Activated CD4-positive, alpha-beta T cell treated with anti-CD3 and anti-CD28 coated beads for 4 hours (primary cell): ENCODE measurements around the gene LIG3.
"Not testable (repeated sequence)": the region's sequence is repeated elsewhere in the genome, so short reads cannot be mapped to it uniquely, and the experiment has no call there.

ENCODE experiments used
- DNase-seq, 2 donors: peaks; one replicate each; pipeline ENCODE4 v3.0.0-alpha.2; 2020

The LIG3 gene

DNA sequence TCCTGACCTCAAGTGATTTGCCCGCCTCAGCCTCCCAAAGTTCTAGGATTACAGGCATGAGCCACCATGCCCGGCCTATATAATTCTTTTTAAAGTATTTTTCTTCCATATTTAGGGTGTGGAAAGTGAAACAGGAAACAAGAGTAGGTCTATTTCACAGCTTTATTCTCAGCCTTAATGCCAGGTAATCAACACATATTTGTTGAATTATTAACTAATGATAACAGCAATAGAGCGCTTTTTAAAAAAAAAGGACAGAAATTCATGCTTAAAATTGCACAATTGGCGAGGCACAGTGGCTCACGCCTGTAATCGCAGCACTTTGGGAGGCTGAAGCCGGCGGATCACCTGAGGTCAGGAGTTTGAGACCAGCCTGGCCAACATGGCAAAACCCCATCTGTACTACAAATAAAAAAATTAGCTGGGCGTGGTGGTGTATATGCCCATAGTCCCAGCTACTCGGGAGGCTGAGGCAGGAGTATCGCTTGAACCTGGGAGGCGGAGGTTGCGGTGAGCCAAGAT lies 65.2 kb downstream of the LIG3 start:
- DNase-seq = not testable (repeated sequence)

DNA sequence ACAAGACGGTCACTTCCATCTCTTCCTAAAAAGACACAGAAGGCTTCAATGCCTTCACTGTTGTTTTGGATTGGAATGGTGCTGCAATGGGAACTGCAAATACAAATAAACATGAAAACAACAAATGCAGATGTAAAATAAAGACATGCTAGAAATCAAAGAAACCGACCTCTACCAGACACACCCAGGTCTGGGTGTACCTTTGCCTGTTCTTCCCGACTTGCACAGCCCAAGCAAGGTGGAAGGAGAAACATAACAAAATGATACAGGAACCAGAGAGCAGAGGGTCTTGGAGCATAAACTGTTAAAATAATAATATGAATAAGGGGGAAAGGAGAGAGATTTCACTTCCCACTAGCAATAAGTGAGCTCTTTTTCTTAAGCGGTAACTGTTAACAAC lies 65.9 kb downstream of the LIG3 start:
- DNase-seq = no peak

DNA sequence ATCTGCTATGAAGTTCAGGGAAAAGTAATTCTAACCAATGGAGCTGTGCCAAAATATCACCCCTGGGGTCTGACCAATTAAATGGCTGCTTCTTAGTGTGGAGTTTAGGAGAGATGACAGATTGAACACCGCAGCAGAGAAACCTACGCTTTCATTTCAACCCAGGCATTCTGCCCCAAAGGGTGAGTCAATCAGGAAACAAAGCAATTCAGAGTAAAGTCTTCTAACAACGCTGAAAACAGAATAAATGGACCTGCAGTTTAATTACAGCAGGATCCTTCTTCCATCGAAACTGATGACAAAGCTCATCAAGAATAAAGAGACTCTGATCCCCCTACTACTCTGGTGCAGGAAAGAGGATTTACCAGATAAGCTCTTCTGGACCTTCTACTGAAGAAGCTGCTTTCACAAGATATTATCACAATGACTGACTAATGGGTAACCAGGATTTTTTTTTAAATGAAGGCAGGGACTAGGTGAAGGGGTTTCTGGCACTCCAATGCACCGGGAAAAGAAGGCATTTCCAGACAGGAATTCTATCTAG lies 66.5 kb downstream of the LIG3 start:
- peak; percentile 52 to 66 for DNase-seq

DNA sequence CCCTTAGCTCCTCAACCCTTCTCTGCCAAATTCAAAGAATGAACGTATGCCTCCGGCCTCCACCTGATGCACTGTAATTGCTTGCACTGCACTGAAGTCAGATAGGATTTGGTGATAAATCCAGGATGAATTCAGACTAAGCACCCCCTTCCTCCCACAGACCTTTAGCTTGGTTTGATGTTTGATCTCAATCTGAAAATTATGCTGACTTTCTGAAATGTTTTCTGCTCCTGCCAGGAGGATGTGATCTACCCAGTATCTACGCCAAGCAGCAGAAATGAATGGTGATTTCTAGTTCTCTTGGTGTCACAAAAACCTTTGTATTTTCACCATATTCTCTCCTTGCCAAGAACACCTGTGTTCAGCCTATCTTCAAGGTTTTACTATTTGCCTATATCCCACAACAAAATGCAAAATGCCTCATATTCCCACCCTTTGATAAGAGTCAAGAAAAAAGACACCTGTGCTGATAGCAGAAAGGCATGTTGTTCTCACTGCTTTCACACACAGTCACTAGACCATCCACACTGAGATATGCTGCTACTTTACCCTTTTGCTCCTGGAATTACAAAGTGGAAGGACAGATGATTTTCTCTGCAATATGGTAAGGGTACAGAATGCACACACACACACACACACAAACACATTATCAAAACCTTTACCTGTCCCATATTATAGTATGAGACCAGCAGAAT lies 68.5 kb downstream of the LIG3 start:
- DNase-seq = no peak

DNA sequence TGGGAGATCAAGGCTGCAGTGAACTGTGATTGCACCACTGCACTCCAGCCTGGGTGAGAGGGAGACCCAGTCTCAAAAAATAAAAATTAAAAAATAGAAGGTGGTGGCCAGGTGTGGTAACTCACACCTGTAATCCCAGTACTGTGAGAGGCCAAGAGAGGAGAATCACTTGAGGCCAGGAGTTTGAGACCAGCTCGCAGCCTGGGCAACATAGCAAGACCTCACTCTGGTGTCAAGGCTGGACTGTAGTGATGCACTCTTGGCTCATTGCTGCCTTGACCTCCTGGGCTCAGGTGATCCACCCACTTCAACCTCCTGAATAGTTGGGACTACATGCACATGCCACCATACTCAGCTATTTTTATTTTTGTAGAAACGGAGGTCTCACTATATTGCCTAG lies 69.9 kb downstream of the LIG3 start:
- no peak for DNase-seq

DNA sequence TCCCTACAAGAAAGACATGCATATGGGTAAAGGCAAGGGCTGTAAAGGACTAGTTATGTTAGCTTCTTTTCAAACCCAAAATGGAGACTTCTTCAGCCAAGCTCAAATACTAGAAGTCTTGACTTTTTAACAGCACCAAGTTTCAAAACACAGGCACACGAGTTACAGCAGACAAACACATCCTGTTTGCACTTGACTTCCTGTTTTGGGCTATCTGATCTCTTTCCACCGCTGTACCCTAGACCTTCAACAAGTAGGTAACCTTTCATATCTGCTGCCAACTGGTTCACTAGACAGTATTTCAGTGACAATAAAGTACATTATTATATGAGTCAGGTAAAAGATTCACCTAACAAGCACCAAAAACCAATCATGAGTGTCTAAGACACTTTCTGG lies 70.9 kb downstream of the LIG3 start:
- DNase-seq = peak; percentile 37 to 43

DNA sequence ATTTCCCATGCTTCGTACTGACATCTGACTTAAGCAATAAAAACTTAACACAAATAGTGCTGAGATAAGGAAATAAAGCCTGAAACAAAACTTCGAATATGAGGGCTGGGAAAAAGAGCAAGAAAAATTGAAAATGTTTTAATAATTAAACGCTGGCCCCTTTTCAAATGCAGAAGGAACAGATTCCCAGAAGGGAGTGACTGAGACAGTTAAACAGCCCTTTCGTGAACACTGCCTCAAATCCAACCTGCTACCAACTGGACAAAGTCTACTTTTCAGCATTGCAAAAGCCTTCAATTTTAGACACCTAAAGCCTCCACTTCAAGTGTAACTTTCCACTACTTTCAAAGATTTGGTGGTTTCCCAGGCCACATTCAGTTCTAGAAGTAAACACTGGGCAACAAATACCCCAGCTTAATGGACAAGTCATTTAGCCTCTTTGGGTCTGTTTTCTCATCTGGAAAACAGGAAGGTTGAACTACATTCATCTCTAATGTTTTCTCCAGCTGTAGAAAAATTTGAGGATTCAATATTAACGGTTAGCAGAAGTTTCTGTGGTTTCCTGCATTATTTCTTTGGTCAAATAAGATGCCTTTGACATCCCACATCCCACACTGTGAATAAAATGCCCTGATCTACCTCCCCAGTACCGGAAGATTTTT lies 71.4 kb downstream of the LIG3 start:
- DNase-seq = no peak

DNA sequence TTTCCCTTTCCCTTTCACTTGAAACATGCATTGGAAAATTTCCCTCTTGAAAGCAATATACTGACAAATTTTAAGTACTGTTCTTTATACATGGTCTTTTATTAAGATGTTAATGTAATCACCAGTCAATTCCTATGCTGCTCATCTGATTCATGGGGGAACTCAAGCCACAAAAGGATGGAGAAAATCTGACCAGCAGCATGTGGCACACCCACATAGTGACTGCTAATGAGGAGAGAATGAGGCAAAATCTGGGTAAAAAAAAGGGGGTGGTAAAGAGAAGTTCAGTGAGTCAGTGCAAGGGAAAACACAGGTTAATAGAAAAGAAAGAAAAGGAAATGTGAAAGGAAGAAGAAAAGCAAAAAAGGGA lies 71.9 kb downstream of the LIG3 start:
- DNase-seq = no peak

DNA sequence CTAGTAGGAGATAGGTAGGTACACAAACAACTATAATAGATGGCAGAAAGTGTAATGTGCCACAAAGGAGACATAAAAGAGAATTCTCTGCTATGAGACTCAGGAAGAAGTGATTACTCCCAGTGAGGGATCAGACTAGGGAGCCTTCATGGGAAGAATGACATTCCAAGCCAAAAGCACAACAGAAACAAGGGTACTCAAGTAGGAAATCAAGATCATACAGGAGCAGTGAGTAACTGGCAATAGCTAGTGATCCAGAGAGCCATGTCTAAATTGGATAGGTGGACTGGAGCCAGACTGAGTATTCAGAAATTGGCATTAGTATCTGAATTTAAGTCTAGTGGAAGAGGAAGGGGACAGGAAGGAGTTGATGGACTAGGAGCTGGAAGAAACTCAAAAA lies 72.5 kb downstream of the LIG3 start:
- no peak for DNase-seq

DNA sequence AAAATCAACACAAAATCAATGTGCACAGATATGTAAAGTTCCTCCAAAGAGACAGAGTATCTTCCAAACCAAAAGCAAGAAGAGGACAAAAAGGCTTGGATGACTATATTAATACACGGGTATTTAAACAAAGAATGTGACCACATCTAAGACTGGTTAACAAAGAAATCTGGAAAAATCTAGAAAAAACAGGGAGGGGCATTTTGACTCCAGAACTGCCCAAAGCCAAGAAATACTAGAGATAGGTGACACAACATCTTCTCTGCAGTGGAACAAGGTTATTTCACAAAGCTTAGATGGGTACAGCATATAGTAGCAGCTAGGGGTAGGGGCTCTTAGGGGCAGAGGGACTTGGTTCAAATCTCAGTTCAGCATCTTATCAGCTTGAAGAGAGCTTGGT lies 72.9 kb downstream of the LIG3 start:
- DNase-seq = no peak

DNA sequence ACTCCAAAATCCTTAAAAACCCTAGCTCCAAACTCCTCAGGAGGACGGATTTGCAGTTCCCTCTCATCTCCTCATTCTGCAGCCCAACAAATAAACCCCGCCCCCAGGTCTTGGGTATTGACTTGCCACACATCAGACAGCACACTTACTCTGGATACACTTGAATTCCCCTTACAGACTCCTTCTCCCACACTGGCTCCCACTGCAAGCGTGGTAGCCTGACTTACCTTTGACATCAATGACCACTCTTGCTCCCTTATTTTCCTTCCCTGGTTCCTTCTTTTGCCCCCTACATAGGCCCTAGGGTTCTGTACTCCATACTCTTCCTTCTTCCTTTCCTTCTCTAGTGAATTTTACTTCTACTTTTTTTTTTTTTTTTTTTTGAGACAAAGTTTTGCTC lies 75.7 kb downstream of the LIG3 start:
- no peak for DNase-seq

DNA sequence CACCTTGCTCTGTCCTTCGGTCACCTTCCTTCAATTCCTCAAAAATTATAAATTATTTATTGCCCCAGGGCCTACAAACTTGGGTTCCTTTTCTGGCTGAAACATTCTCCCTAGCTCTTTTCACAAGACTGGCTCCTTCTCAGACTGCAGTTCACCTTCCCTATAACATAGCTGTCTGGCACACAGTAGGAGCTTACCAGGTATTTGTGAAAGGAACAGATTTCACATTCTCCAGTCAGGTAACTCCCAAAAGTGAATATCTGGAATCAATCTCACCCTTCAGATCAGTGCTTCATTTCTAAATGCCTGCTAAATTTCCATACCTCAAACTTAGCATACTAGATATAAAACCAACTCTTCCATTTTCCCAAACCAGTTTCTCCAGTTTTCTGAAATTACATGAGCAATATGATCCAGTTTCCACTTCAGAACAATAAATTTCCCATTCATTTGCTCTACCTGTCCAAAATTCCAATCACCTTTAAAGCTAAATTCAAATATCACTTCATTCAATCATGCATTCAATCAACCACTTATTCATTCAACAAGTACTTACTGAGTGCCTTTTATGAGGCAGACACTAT lies 77.1 kb downstream of the LIG3 start:
- no peak for DNase-seq
